Activated CD8-positive, alpha-beta memory T cell treated with anti-CD3 and anti-CD28 coated beads for 48 hours (primary cell): ENCODE results near the gene CLEC2A.
"Not testable (repeated sequence)": the region's sequence is repeated elsewhere in the genome, so short reads cannot be mapped to it uniquely, and the experiment has no call there.

ENCODE experiments used
- DNase-seq, 3 experiments: peaks; one replicate each; pipeline ENCODE4 v3.0.0-alpha.2; 2020; ENCODE audit warnings: low read depth in 2 of 3, low spot score in 2 of 3

Gene CLEC2A

GRCh38 chr12:9883175-9883574, 49.0 kb downstream of the CLEC2A start:
- no peak for DNase-seq

GRCh38 chr12:9881988-9882387, 50.2 kb downstream of the CLEC2A start:
- no peak for DNase-seq

GRCh38 chr12:9881246-9881645, 50.9 kb downstream of the CLEC2A start, which contains the start of gene KLRF2:
KLRF2 (plus strand) TSS chr12:9881489; CDS start chr12:9881596, 107 bp downstream.
- no peak for DNase-seq

- no peak for DNase-seq
Observed at GRCh38 chr12:9880532-9881078, 51.6 kb downstream of the CLEC2A start.

- not testable (repeated sequence) for DNase-seq
Observed at GRCh38 chr12:9876120-9876519, 56.0 kb downstream of the CLEC2A start.

- DNase-seq = no peak
Observed at GRCh38 chr12:9872742-9873141, 59.4 kb downstream of the CLEC2A start.

GRCh38 chr12:9872162-9872561, 60.0 kb downstream of the CLEC2A start:
- no peak for DNase-seq

- no peak for DNase-seq
Observed at GRCh38 chr12:9870286-9870866, 61.8 kb downstream of the CLEC2A start.

GRCh38 chr12:9869307-9870161, 62.6 kb downstream of the CLEC2A start, which contains the start of gene CLEC2B:
CLEC2B (minus strand) TSS chr12:9869354.
- no peak for DNase-seq

- no peak for DNase-seq
Observed at GRCh38 chr12:9868951-9869306, 63.2 kb downstream of the CLEC2A start.

GRCh38 chr12:9868311-9868801, 63.8 kb downstream of the CLEC2A start:
- DNase-seq = no peak

GRCh38 chr12:9867531-9867930, 64.6 kb downstream of the CLEC2A start:
- no peak for DNase-seq

- no peak for DNase-seq
Observed at GRCh38 chr12:9866860-9867269, 65.3 kb downstream of the CLEC2A start.

GRCh38 chr12:9864913-9865675, 67.1 kb downstream of the CLEC2A start:
- DNase-seq = no peak
